Fibroblast of lung (primary cell): ENCODE results near the gene CCDC102A. TPM values are rescaled to one million over a fixed set of nuclear protein-coding genes. Genes with fewer than 3 reads are reported as not detected.

Source experiments
- DNase-seq, 2 donors: peaks; one replicate each; pipeline versions ENCODE4 v3.0.0 to v3.0.0-alpha.2; 2010; ENCODE audit warnings: low read depth in 2 of 2
- H2AFZ ChIP-seq: 2 replicates; pipeline ENCODE4 v1.5.1; 2012; ENCODE audit warnings: low read length, control low read depth, inconsistent platforms
- H3K27ac ChIP-seq: 2 replicates; pipeline ENCODE4 v1.5.1; 2011; ENCODE audit warnings: low read length, control low read depth; ENCODE audit not compliant: insufficient read depth
- H3K27me3 ChIP-seq: 2 replicates; pipeline ENCODE4 v1.5.1; 2011; ENCODE audit warnings: mild to moderate bottlenecking, low read length; ENCODE audit not compliant: control insufficient read depth, insufficient read depth
- H3K36me3 ChIP-seq: 2 replicates; pipeline ENCODE4 v1.5.1; 2011; ENCODE audit warnings: low read length; ENCODE audit not compliant: control insufficient read depth, insufficient read depth
- H3K4me1 ChIP-seq: 2 replicates; pipeline ENCODE4 v1.5.1; 2011; ENCODE audit warnings: low read length; ENCODE audit not compliant: control insufficient read depth, insufficient read depth; ENCODE audit errors: extremely low read depth
- H3K4me2 ChIP-seq: 2 replicates; pipeline ENCODE4 v1.5.1; 2011; ENCODE audit warnings: low read length, control low read depth; ENCODE audit not compliant: insufficient read depth; ENCODE audit errors: extremely low read depth
- H3K4me3 ChIP-seq, 4 experiments: fragments of 200-600 bp in 1 of 4; sonication (generic) in 1 of 4; replicated peaks in 1 of 4; 2 replicates each; pipeline ENCODE4 v1.5.1; 2011 to 2016; ENCODE audit warnings: low read length in 4 of 4, low read depth in 3 of 4, mild to moderate bottlenecking in 3 of 4, control low read depth in 2 of 4, inconsistent platforms in 1 of 4, mixed read lengths in 1 of 4; ENCODE audit not compliant: insufficient read depth in 1 of 4; ENCODE audit errors: control extremely low read depth in 1 of 4
- H3K79me2 ChIP-seq: 2 replicates; pipeline ENCODE4 v1.5.1; 2012; ENCODE audit warnings: mild to moderate bottlenecking, low read length, inconsistent platforms; ENCODE audit not compliant: control insufficient read depth, insufficient read depth
- H3K9ac ChIP-seq: 2 replicates; pipeline ENCODE4 v1.5.1; 2011; ENCODE audit warnings: mild to moderate bottlenecking, low read length, control low read depth; ENCODE audit not compliant: insufficient read depth
- H3K9me3 ChIP-seq: 2 replicates; pipeline ENCODE4 v1.5.1; 2012; ENCODE audit warnings: low read depth, low read length; ENCODE audit not compliant: control insufficient read depth, insufficient read depth
- H4K20me1 ChIP-seq: 2 replicates; pipeline ENCODE4 v1.5.1; 2011; ENCODE audit warnings: low read length; ENCODE audit not compliant: control insufficient read depth, insufficient read depth; ENCODE audit errors: extremely low read depth
- CTCF ChIP-seq, 2 donors: IDR thresholded peaks in 1 of 2; conservative IDR thresholded peaks in 1 of 2; 1 replicate in 1 of 2; 2 replicates in 1 of 2; pipeline ENCODE4 v1.5.1; 2011 to 2012; ENCODE audit warnings: low read length in 2 of 2, control low read depth in 1 of 2, inconsistent platforms in 1 of 2, low read depth in 1 of 2, mild to moderate bottlenecking in 1 of 2
- EZH2 ChIP-seq: IDR thresholded peaks from 2 replicates; pipeline ENCODE4 v1.5.1; 2012; ENCODE audit warnings: low read length, control low read depth, mild to moderate bottlenecking; ENCODE audit errors: missing control alignments
- polyA plus RNA-seq, 2 donors: library from polyadenylated mRNA; depleted of rRNA in 1 of 2; stranded (reverse) in 1 of 2; unstranded in 1 of 2; fragments of >200 nt; gene quantifications; 2 replicates each; pipeline ENCODE4 v1.2.1, GENCODE V29; 2011 to 2012; ENCODE audit warnings: missing spikeins in 1 of 2
- total RNA-seq: library from RNA; depleted of rRNA; stranded (reverse); fragments of >200 nt; gene quantifications from 2 replicates; pipeline ENCODE4 v1.2.1, GENCODE V29; 2014

The CCDC102A gene
- total and polyA plus RNA-seq, 2 donors (not counting 1 experiment from before 2014, with no cell fraction given) = 7.1 to 16.7 TPM

DNA sequence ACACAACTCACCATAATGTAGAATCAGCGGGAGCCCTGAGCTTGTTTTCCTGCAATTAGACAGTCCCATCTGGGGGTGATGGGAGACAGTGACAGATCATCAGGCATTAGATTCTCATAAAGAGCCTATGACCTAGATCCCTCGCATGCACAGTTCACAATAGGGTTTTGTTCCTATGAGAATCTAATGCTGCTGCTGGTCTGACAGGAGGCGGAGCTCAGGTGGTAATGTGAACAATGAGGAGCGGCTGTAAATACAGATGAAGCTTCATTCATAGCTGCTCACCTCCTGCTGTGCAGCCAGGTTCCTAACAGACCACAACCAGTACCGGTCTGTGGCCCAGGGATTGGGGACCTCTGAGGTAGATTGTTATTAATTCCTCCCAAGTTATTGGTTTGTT lies 47.1 kb downstream of the CCDC102A start:
- no peak overlapping the region for H3K4me2 ChIP-seq
- no peak overlapping the region for H3K27ac ChIP-seq
- no peak overlapping the region for H3K9ac ChIP-seq
- no peaks in the 10 kb centered on the region for H3K79me2 ChIP-seq
- no peaks in the 10 kb centered on the region for H3K36me3 ChIP-seq
- no peaks in the 10 kb centered on the region for H4K20me1 ChIP-seq
- no peaks in the 10 kb centered on the region for H3K9me3 ChIP-seq
- H3K4me1 ChIP-seq = no peaks in the 10 kb centered on the region
- H3K4me3 ChIP-seq = no peak overlapping the region
- no peak overlapping the region for H2AFZ ChIP-seq
- no peaks in the 10 kb centered on the region for H3K27me3 ChIP-seq
- no peak for DNase-seq
- TF ChIP-seq EZH2 (no peak), CTCF (conservative IDR thresholded peaks at IDR 0.05 in 1 of 2, IDR thresholded peaks at IDR 0.05 in 1 of 2; ENCODE audit: low read depth in 1 of 2, low read length in 2 of 2) (no peak)

DNA sequence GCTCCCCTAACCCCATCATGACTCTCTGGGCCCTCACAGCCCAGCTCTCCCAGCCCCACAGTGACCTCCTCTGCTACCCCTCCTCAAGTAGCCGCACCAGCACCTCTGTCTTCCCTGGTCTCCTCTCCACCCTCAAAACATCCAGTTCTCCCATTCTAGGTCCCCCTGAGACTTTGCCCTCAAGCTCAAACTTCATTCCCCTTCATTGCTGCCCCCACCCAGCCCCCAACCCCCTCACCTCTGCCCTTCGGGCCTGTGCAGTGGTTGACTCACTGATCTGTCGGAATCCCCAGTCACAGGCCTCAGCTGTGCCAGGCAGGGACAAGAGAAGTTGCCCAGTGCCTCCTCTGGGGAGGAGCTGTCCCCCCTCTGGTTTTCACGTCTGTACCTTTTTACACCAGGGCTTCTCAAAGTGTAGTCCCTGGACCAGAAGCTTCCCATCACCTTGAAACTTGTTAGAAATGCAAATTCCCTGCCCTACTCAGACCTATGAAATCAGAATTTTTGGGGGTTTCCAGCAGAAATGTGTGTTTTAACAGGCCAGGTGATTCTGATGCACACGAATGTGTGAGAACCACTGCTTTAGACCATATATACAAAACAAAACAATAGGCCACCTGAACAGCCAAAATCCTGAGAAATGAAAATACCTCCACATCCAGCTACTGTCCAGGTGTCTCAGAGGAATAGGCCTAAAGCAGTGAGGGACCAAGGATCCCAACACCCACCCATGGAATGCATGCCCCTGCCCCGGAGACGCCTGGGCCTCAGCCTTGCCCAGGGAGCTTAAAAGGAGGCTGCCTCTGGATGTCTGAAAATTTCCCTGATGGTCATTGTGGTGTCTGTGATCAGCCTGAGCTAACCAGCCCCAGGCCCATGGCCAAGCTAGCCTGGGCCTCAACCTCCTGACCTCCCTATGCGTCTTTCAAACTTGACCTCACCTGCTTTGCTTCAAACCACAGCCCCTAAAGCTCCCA lies 49.2 kb downstream of the CCDC102A start:
- DNase-seq = no peak
- no peaks in the 10 kb centered on the region for H3K9me3 ChIP-seq
- H3K27me3 ChIP-seq = no peaks in the 10 kb centered on the region
- H3K79me2 ChIP-seq = no peaks in the 10 kb centered on the region
- H2AFZ ChIP-seq = peak overlapping the region; percentile 93
- H4K20me1 ChIP-seq = no peaks in the 10 kb centered on the region
- no peak overlapping the region for H3K9ac ChIP-seq
- no peaks in the 10 kb centered on the region for H3K4me1 ChIP-seq
- no peak overlapping the region for H3K27ac ChIP-seq
- no peak overlapping the region for H3K4me2 ChIP-seq
- peak overlapping the region in 2 of 4 experiments; percentile 14 to 71 for H3K4me3 ChIP-seq
- no peak for TF ChIP-seq EZH2
- H3K36me3 ChIP-seq = no peaks in the 10 kb centered on the region

- H3K4me2 ChIP-seq = peak within 1 kb of the TSS; percentile 71
- no peaks in the 10 kb centered on the region for H3K79me2 ChIP-seq
- H3K9ac ChIP-seq = peak within 1 kb of the TSS; percentile 57
- no peaks in the 10 kb centered on the region for H3K27me3 ChIP-seq
- no peaks in the 10 kb centered on the region for H3K9me3 ChIP-seq
- no peak within 1 kb of the TSS for H3K27ac ChIP-seq
- peak; percentile 49 to 69 for DNase-seq
- TF ChIP-seq EZH2 (no peak), CTCF (conservative IDR thresholded peaks at IDR 0.05 in 1 of 2, IDR thresholded peaks at IDR 0.05 in 1 of 2; ENCODE audit: low read depth in 1 of 2, low read length in 2 of 2) (no peak)
- H4K20me1 ChIP-seq = no peaks in the 10 kb centered on the region
- no peaks in the 10 kb centered on the region for H3K4me1 ChIP-seq
- no peaks in the 10 kb centered on the region for H3K36me3 ChIP-seq
- peak within 1 kb of the TSS; percentile 46 to 71 (median 58) for H3K4me3 ChIP-seq
- peak within 1 kb of the TSS; percentile 93 for H2AFZ ChIP-seq
Measured at GRCh38 chr16:57485916-57486857, 50.2 kb downstream of the CCDC102A start, which contains the start of gene DOK4. TSS of gene DOK4 (minus strand) at chr16:57486493. CDS start at chr16:57479507, 6,986 bp downstream.
